ENCODE measurements around the gene DIRAS2.

The DIRAS2 gene

GRCh38 chr9:90642570-90643539, at the start of gene DIRAS2:
DIRAS2 (minus strand) TSS chr9:90642824; CDS start chr9:90613827, 28,997 bp downstream.
- H3K27ac ChIP-seq = no peak within 1 kb of the TSS
- DNase-seq (ENCODE audit: low spot score) = no peak
- no peak for TF ChIP-seq CTCF (IDR thresholded peaks at IDR 0.05)
- H3K4me3 ChIP-seq = peak within 1 kb of the TSS; percentile 64

GRCh38 chr9:90684736-90685135, 42.1 kb upstream of the DIRAS2 start:
- Histone ChIP-seq H3K27ac (no peak overlapping the region), H3K4me3 (no peak overlapping the region)
- no peak for TF ChIP-seq CTCF (IDR thresholded peaks at IDR 0.05)
- no peak for DNase-seq (ENCODE audit: low spot score)

GRCh38 chr9:90684106-90684505, 41.5 kb upstream of the DIRAS2 start:
- DNase-seq (ENCODE audit: low spot score) = no peak
- no peak for TF ChIP-seq CTCF (IDR thresholded peaks at IDR 0.05)
- Histone ChIP-seq H3K4me3 (no peak overlapping the region), H3K27ac (no peak overlapping the region)

GRCh38 chr9:90680534-90680933, 37.9 kb upstream of the DIRAS2 start:
- TF ChIP-seq CTCF (IDR thresholded peaks at IDR 0.05) = no peak
- Histone ChIP-seq H3K27ac (no peak overlapping the region), H3K4me3 (no peak overlapping the region)
- DNase-seq (ENCODE audit: low spot score) = no peak

GRCh38 chr9:90665072-90665471, 22.4 kb upstream of the DIRAS2 start:
- no peak for TF ChIP-seq CTCF (IDR thresholded peaks at IDR 0.05)
- DNase-seq (ENCODE audit: low spot score) = no peak
- H3K4me3 ChIP-seq = no peak overlapping the region
- H3K27ac ChIP-seq = no peak overlapping the region

GRCh38 chr9:90659650-90660364, 17.2 kb upstream of the DIRAS2 start:
- DNase-seq (ENCODE audit: low spot score) = no peak
- TF ChIP-seq CTCF (IDR thresholded peaks at IDR 0.05) = no peak
- no peak overlapping the region for H3K4me3 ChIP-seq
- no peak overlapping the region for H3K27ac ChIP-seq
